Prostate gland (tissue), 2 donors: ENCODE measurements around the gene RTN1. TPM values are rescaled to one million over a fixed set of nuclear protein-coding genes. Genes with fewer than 3 reads are reported as not detected.

ENCODE experiments used
- DNase-seq: peaks from one replicate; pipeline ENCODE4 v3.0.0-alpha.2; 2019; ENCODE audit warnings: low spot score
- H3K27ac ChIP-seq, 2 donors: fragments of 200-600 bp; sonication (generic); 2 replicates each; pipeline ENCODE4 v1.5.1; 2017 to 2019
- H3K27me3 ChIP-seq: fragments of 200-600 bp; sonication (generic); replicated peaks from 2 replicates; pipeline ENCODE4 v1.5.1; 2019; ENCODE audit not compliant: insufficient read depth
- H3K36me3 ChIP-seq, 2 donors: fragments of 200-600 bp; sonication (generic); 1 replicate in 1 of 2; 2 replicates in 1 of 2; pipeline versions ENCODE4 v1.5.1 to v1.8.1; 2017 to 2019
- H3K4me1 ChIP-seq: fragments of 200-600 bp; sonication (generic); replicated peaks from 2 replicates; pipeline ENCODE4 v1.5.1; 2019
- H3K4me3 ChIP-seq, 2 donors: fragments of 200-600 bp; sonication (generic); 2 replicates each; pipeline ENCODE4 v1.5.1; 2017 to 2019
- H3K9me3 ChIP-seq: fragments of 200-600 bp; sonication (generic); 2 replicates; pipeline ENCODE4 v1.5.1; 2017
- POLR2A ChIP-seq: fragments of 450-650 bp; IDR thresholded peaks from one replicate; pipeline ENCODE4 v1.6.1; 2016; ENCODE audit warnings: antibody characterized with exemption, mild to moderate bottlenecking
- POLR2AphosphoS5 ChIP-seq: sonication (generic); formaldehyde crosslinking; IDR thresholded peaks from one replicate; pipeline ENCODE4 v1.6.1; 2017; ENCODE audit warnings: antibody characterized with exemption
- WGBS: methylation state at CpG from one replicate; pipeline ENCODE4 v1.1.5; 2018; 5-methylcytosine and 5-hydroxymethylcytosine counted together
- intact Hi-C: fragments of 100-400 bp; cut with DNase I; formaldehyde crosslinking; loops from one replicate; pipeline ENCODE4 v1.14.2; 2022
- total RNA-seq, 2 donors: library from RNA; depleted of rRNA; stranded (reverse); fragments of >200 nt; gene quantifications; one replicate each; pipeline ENCODE4 v1.1.0, GENCODE V29; 2016
- TF ChIP-seq, protein P1 (sequence below), 4 experiments: fragments of 200-600 bp in 2 of 4; fragments of 450-650 bp in 2 of 4; sonication (generic) in 2 of 4; IDR thresholded peaks; 1 replicate in 3 of 4; 2 replicates in 1 of 4; pipeline ENCODE4 v1.5.1; 2016 to 2019; ENCODE audit warnings: antibody characterized with exemption in 4 of 4, mild to moderate bottlenecking in 2 of 4, moderate library complexity in 2 of 4

RTN1 gene
- total RNA-seq, 2 donors from 2014 or later = 21.6 to 121 TPM

DNA sequence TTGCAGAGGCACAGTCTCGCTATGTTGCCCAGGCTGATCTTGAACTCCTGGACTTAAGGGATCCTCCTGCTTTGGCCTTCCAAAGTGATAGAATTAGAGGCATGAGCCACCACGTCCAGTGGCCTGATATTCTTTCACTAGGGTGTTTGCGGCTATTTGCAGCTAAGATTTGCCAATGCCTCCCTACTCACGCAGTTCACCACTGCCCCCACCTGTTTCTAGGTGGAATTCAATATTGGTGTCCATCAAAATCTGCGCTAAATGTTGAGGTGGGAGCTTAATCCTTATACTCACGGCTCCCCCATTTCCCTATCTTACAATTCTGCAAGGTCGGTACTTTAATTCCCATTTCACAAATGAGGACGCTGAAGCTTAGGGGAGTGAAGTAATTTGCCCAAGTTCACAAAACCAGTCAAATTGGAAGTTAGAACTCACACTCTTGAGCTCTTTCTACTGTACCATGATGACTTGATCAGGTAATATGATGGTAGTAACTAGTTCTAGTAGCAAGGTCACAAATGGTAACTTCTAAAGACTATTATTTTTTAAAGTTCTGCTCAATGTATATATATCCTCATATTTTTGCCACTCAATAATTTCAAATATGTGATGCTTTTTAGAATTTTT is 27.3 kb upstream of the RTN1 start:
- DNase-seq = peak; percentile 30
- intact Hi-C loops = no loop called here
- TF ChIP-seq, protein P1, sequence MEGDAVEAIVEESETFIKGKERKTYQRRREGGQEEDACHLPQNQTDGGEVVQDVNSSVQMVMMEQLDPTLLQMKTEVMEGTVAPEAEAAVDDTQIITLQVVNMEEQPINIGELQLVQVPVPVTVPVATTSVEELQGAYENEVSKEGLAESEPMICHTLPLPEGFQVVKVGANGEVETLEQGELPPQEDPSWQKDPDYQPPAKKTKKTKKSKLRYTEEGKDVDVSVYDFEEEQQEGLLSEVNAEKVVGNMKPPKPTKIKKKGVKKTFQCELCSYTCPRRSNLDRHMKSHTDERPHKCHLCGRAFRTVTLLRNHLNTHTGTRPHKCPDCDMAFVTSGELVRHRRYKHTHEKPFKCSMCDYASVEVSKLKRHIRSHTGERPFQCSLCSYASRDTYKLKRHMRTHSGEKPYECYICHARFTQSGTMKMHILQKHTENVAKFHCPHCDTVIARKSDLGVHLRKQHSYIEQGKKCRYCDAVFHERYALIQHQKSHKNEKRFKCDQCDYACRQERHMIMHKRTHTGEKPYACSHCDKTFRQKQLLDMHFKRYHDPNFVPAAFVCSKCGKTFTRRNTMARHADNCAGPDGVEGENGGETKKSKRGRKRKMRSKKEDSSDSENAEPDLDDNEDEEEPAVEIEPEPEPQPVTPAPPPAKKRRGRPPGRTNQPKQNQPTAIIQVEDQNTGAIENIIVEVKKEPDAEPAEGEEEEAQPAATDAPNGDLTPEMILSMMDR (IDR thresholded peaks at IDR 0.05) = peak in 3 of 4 experiments; percentile 41 to 52 (median 52)
- TF ChIP-seq POLR2AphosphoS5 (no peak), POLR2A (no peak)
- WGBS = 39% methylated on average over 8 of the region's 8 CpGs
- H3K27ac ChIP-seq = no peak overlapping the region
- no peaks in the 10 kb centered on the region for H3K9me3 ChIP-seq
- no peaks in the 10 kb centered on the region for H3K4me1 ChIP-seq
- no peaks in the 10 kb centered on the region for H3K36me3 ChIP-seq
- H3K27me3 ChIP-seq = no peaks in the 10 kb centered on the region
- no peak overlapping the region for H3K4me3 ChIP-seq

DNA sequence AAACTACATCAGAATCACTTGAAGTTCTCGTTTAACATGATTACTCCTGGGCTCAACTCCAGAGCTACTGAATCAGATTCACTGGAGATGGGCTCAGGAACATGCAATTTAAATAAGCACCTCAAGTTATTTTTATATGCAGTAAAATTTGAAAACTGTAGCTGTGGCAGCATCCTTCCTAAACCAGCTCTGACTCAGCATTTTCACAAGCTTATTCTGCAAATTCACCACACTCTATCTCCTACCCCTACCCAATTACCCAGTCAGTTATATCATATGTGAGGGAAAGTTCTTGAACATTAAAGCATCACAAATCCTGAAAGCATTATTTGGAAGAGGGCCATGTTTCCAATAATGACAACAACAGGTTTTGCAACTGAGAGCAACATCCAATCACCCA is 25.1 kb upstream of the RTN1 start:
- TF ChIP-seq POLR2AphosphoS5 (no peak), POLR2A (no peak)
- TF ChIP-seq, protein P1 (IDR thresholded peaks at IDR 0.05) = no peak
- no peaks in the 10 kb centered on the region for H3K27me3 ChIP-seq
- intact Hi-C loops = no loop called here
- no peaks in the 10 kb centered on the region for H3K9me3 ChIP-seq
- 8% methylated on average over 1 of the region's 1 CpG for WGBS
- no peak overlapping the region for H3K4me3 ChIP-seq
- H3K4me1 ChIP-seq = no peaks in the 10 kb centered on the region
- no peaks in the 10 kb centered on the region for H3K36me3 ChIP-seq
- H3K27ac ChIP-seq = no peak overlapping the region
- no peak for DNase-seq

DNA sequence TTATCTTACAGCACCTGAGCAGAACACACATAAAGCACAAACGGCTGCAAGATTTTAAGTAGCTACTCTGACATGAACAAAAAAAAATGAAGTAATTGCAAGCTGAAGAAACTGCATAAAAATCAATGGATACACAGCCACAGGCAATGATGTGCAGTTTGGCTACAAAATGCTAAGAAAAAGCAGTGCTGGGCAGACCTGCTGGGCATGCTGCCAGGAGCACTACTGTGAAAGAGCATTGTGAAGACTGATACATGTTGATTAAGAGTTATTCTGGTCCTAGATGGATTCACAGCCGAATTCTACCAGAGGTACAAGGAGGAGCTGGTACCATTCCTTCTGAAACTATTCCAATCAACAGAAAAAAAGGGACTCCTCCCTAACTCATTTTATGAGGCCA is 20.1 kb upstream of the RTN1 start:
- Histone ChIP-seq H3K9me3 (no peaks in the 10 kb centered on the region), H3K4me1 (no peaks in the 10 kb centered on the region), H3K27ac (no peak overlapping the region), H3K4me3 (no peak overlapping the region), H3K27me3 (no peaks in the 10 kb centered on the region), H3K36me3 (no peaks in the 10 kb centered on the region)
- no peak for DNase-seq
- TF ChIP-seq POLR2AphosphoS5 = no peak
- TF ChIP-seq, protein P1 (IDR thresholded peaks at IDR 0.05) = no peak
- TF ChIP-seq POLR2A = no peak
- WGBS = 39% methylated on average over 2 of the region's 2 CpGs
- intact Hi-C loops = no loop called here

DNA sequence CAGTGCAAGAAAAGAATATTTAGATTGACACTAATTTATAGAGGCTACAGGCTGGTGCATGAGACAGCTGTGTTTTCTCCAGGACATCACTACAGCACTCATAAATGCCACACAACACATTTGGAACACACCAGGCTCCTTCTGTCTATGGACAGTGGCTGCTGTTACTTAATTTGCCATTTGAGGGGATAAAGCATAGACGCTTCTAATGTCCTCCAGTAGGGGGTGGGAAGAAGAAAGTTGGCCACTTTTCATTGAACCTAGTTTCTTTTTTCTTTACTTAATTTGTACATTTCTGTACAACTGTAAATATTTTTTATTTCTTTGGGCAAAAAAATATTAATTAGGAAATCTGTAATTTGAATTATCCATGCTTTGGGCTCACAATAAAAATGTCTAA is 12.4 kb upstream of the RTN1 start:
- intact Hi-C loops = no loop called here
- Histone ChIP-seq H3K36me3 (no peaks in the 10 kb centered on the region), H3K4me3 (no peak overlapping the region), H3K9me3 (no peaks in the 10 kb centered on the region), H3K27ac (no peak overlapping the region), H3K4me1 (no peaks in the 10 kb centered on the region), H3K27me3 (no peaks in the 10 kb centered on the region)
- WGBS = 14% methylated on average over 1 of the region's 1 CpG
- DNase-seq = no peak
- TF ChIP-seq POLR2A (no peak), POLR2AphosphoS5 (no peak)
- TF ChIP-seq, protein P1 (IDR thresholded peaks at IDR 0.05) = no peak

DNA sequence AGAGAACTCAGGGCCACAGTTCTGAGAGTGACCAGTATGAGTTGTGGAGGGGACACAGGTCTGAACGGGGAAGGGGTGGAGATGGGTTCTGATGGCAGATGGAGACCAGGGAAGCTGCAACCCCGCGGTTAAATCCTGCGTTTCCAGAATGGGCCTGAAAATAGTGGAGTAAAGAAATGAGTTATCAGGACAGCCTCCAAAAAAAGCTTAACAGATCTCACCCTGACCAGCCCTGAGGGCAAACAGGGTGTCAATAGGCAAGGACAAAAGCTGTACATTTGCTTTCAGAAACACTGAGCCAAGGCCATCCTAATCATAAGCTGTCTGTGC is 555 bp upstream of the RTN1 start:
- Histone ChIP-seq H3K27ac (peak overlapping the region; percentile 55 to 71), H3K9me3 (no peaks in the 10 kb centered on the region), H3K36me3 (no peaks in the 10 kb centered on the region), H3K4me3 (peak overlapping the region; percentile 53 to 66), H3K27me3 (no peaks in the 10 kb centered on the region), H3K4me1 (no peaks in the 10 kb centered on the region)
- no peak for DNase-seq
- intact Hi-C loops = no loop called here
- WGBS = 6% methylated on average over 4 of the region's 4 CpGs
- TF ChIP-seq, protein P1 (IDR thresholded peaks at IDR 0.05) = no peak
- TF ChIP-seq POLR2A (no peak), POLR2AphosphoS5 (no peak)
